WERI-Rb-1 (cell line): ENCODE results near the gene PPIA.

Source experiments
- DNase-seq: peaks from one replicate; pipeline ENCODE4 v3.0.0-alpha.2; 2020
- H3K27ac ChIP-seq: fragments of 250-450 bp; sonication (Bioruptor Pico); 2 replicates; pipeline ENCODE4 v1.5.1; 2020; ENCODE audit warnings: mild to moderate bottlenecking, moderate library complexity
- H3K27me3 ChIP-seq: fragments of 250-450 bp; sonication (Bioruptor Pico); 2 replicates; pipeline ENCODE4 v1.5.1; 2021; ENCODE audit warnings: mild to moderate bottlenecking, low read depth, moderate library complexity; ENCODE audit not compliant: insufficient read depth, severe bottlenecking
- H3K36me3 ChIP-seq: fragments of 250-450 bp; sonication (Bioruptor Pico); 2 replicates; pipeline ENCODE4 v1.5.1; 2020; ENCODE audit warnings: mild to moderate bottlenecking, moderate library complexity
- H3K4me3 ChIP-seq: 2 replicates; pipeline ENCODE4 v1.5.1; 2011; ENCODE audit warnings: low read depth, mild to moderate bottlenecking, control low read depth, low read length
- H3K9me3 ChIP-seq: fragments of 250-450 bp; sonication (Bioruptor Pico); 2 replicates; pipeline ENCODE4 v1.5.1; 2021; ENCODE audit warnings: mild to moderate bottlenecking, moderate library complexity; ENCODE audit not compliant: severe bottlenecking
- TF ChIP-seq, protein P1 (sequence below): IDR thresholded peaks from 2 replicates; pipeline ENCODE4 v1.5.1; 2011; ENCODE audit warnings: low read depth, mild to moderate bottlenecking, control low read depth, inconsistent platforms, low read length

The PPIA gene

DNA sequence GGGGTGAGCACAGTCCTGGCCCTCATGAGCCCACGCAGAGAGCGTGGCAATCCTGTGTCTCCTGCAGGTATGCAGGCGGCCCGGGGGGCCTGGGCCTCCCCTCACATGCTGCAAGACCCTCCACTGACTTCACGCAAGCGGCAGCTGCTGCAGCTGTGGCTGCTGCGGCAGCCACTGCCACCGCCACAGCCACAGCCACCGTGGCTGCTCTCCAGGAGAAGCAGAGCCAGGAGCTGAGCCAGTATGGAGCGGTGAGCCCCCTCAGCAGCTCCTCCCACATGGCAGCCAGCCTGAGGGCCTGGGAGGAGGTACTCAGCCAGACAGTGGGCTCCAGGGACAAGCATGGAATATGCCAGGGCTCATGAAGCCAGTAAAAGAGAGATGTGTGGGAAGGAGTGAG lies 39.2 kb upstream of the PPIA start:
- DNase-seq, result no peak
- H3K4me3 ChIP-seq, result no peak overlapping the region
- TF ChIP-seq, protein P1, sequence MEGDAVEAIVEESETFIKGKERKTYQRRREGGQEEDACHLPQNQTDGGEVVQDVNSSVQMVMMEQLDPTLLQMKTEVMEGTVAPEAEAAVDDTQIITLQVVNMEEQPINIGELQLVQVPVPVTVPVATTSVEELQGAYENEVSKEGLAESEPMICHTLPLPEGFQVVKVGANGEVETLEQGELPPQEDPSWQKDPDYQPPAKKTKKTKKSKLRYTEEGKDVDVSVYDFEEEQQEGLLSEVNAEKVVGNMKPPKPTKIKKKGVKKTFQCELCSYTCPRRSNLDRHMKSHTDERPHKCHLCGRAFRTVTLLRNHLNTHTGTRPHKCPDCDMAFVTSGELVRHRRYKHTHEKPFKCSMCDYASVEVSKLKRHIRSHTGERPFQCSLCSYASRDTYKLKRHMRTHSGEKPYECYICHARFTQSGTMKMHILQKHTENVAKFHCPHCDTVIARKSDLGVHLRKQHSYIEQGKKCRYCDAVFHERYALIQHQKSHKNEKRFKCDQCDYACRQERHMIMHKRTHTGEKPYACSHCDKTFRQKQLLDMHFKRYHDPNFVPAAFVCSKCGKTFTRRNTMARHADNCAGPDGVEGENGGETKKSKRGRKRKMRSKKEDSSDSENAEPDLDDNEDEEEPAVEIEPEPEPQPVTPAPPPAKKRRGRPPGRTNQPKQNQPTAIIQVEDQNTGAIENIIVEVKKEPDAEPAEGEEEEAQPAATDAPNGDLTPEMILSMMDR, result no peak
- H3K27ac ChIP-seq, result no peak overlapping the region
- no peaks in the 10 kb centered on the region for H3K27me3 ChIP-seq
- H3K9me3 ChIP-seq, result no peaks in the 10 kb centered on the region
- H3K36me3 ChIP-seq, result peaks cover 31% of the 10 kb centered on the region

DNA sequence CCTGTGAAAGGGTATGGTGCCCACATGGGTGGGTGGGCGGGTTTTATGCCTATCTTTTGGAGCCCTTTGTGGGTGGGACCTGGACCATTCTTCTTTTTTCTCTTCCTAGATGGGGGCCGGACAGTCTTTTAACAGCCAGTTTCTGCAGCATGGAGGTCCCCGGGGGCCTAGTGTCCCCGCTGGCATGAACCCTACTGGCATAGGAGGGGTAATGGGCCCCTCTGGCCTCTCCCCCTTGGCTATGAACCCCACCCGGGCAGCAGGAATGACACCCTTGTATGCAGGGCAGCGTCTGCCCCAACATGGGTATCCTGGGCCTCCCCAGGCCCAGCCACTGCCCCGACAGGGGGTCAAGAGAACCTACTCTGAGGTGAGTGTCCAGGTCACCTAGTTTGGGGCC lies 38.7 kb upstream of the PPIA start:
- Histone ChIP-seq H3K4me3 (no peak overlapping the region), H3K27ac (no peak overlapping the region), H3K27me3 (no peaks in the 10 kb centered on the region), H3K9me3 (no peaks in the 10 kb centered on the region), H3K36me3 (peaks cover 32% of the 10 kb centered on the region)
- TF ChIP-seq, protein P1, result no peak
- DNase-seq, result no peak

DNA sequence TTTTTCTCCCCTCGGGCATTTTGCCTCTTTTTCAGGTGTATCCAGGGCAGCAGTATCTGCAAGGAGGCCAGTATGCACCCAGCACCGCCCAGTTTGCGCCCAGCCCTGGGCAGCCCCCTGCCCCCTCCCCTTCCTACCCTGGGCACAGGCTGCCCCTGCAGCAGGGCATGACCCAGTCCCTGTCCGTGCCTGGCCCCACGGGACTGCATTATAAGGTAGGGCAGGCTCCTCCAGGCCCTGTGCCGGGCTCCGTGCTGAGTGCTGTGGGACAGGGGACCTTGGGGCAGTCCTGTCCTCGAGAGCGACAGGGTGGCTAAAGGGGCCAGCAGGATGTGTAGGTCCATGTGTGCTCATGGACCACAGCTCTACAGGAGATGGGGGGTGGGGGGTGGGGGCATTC lies 37.2 kb upstream of the PPIA start:
- H3K27ac ChIP-seq, result no peak overlapping the region
- H3K9me3 ChIP-seq, result no peaks in the 10 kb centered on the region
- H3K4me3 ChIP-seq, result no peak overlapping the region
- H3K27me3 ChIP-seq, result no peaks in the 10 kb centered on the region
- no peak for DNase-seq
- H3K36me3 ChIP-seq, result peaks cover 47% of the 10 kb centered on the region
- TF ChIP-seq, protein P1, result no peak

DNA sequence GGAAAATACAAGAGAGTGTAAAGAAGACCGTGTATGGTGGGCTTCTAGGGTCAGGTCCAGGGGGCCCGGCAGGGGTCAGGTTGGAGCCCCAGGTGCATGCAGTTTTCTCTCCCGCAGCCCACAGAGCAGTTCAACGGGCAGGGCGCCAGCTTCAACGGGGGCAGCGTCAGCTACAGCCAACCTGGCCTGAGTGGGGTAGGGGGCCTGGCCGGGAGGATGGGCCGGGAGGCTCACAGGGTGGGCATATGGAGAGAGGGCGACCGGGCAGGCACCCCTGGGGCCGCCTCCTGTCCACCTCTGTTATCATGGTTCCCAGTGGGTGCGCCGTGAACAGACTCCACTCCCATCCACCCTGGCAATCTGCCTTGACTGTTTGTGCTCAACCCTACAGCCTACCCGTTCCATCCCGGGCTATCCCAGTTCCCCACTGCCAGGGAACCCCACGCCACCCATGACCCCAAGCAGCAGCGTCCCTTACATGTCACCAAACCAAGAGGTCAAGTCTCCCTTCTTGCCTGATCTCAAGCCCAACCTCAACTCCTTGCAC lies 36.4 kb upstream of the PPIA start:
- DNase-seq, result no peak
- Histone ChIP-seq H3K27ac (no peak overlapping the region), H3K9me3 (no peaks in the 10 kb centered on the region), H3K4me3 (no peak overlapping the region), H3K27me3 (no peaks in the 10 kb centered on the region), H3K36me3 (peaks cover 56% of the 10 kb centered on the region)
- TF ChIP-seq, protein P1, result no peak

DNA sequence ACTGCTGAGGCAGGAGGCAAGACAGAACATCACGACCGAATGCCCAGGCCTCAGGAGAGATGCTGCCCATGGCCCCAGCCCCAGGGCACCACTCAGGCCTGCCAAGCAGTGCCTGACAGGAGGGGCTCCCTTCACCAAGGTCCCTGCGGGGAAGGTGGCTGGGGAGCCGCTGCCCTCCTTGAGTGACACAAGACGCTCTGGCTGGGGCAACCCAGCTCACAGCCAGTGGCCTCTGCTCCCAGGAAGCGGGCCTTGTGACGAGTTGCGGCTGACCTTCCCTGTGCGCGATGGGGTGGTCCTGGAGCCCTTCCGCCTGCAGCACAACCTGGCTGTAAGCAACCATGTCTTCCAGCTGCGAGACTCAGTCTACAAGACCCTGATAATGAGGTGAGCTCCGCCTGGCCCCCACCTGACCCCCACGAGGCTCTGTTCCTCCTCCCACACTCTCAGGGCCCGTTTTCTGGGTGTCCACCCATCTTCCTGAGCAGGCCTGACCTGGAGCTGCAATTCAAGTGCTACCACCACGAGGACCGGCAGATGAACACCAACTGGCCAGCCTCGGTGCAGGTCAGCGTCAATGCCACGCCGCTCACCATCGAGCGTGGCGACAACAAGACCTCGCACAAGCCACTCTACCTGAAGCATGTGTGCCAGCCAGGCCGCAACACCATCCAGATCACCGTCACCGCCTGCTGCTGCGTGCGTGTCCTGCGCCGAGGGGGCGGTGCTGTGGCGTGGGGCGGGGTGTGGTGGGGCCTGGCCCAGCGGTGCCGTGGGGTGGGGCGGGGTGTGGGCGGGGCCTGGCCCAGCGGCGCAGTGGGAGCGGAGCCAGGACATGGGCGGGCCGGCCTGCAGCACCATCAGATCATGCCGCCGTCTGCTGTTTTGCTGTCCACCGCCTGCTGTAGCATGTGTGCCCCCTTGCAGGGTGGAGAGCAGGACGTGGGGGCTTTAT lies 35.0 kb upstream of the PPIA start:
- DNase-seq, result no peak
- H3K36me3 ChIP-seq, result peaks cover 65% of the 10 kb centered on the region
- H3K4me3 ChIP-seq, result no peak overlapping the region
- TF ChIP-seq, protein P1, result no peak
- H3K27ac ChIP-seq, result no peak overlapping the region
- no peaks in the 10 kb centered on the region for H3K27me3 ChIP-seq
- no peaks in the 10 kb centered on the region for H3K9me3 ChIP-seq
